CD14-positive monocyte (primary cell): ENCODE results near the gene PIP5K1B. TPM values are rescaled to one million over a fixed set of nuclear protein-coding genes. Genes with fewer than 3 reads are reported as not detected.

Source experiments
- DNase-seq, 3 donors: peaks; one replicate each; pipeline ENCODE4 v3.0.0-alpha.2; 2011 to 2022
- H2AFZ ChIP-seq: 2 replicates; pipeline ENCODE4 v1.6.0; 2012; ENCODE audit warnings: mild to moderate bottlenecking, low read depth, low read length, inconsistent platforms; ENCODE audit not compliant: insufficient read depth, poor library complexity, severe bottlenecking
- H3K27ac ChIP-seq, 2 donors: 1 replicate in 1 of 2; 2 replicates in 1 of 2; pipeline ENCODE4 v1.5.1; 2012 to 2013; ENCODE audit warnings: low read length in 2 of 2, control low read depth in 1 of 2, inconsistent platforms in 1 of 2, low read depth in 1 of 2, mild to moderate bottlenecking in 1 of 2
- H3K27me3 ChIP-seq, 2 donors: one replicate each; pipeline versions ENCODE4 v1.6.0 to v1.6.1; 2011 to 2013; ENCODE audit warnings: low read length in 2 of 2; ENCODE audit not compliant: control insufficient read depth in 2 of 2, insufficient read depth in 2 of 2
- H3K36me3 ChIP-seq, 2 donors: replicated peaks in 1 of 2; 1 replicate in 1 of 2; 2 replicates in 1 of 2; pipeline versions ENCODE4 v1.5.1 to v1.6.1; 2012 to 2013; ENCODE audit warnings: low read length in 2 of 2, control low read depth in 1 of 2, inconsistent platforms in 1 of 2, mild to moderate bottlenecking in 1 of 2; ENCODE audit not compliant: insufficient read depth in 2 of 2, control insufficient read depth in 1 of 2
- H3K4me1 ChIP-seq, 2 donors: 1 replicate in 1 of 2; 2 replicates in 1 of 2; pipeline versions ENCODE4 v1.5.1 to v1.6.1; 2012 to 2013; ENCODE audit warnings: low read length in 2 of 2, control low read depth in 1 of 2, inconsistent platforms in 1 of 2, mild to moderate bottlenecking in 1 of 2, moderate library complexity in 1 of 2; ENCODE audit not compliant: insufficient read depth in 2 of 2, control insufficient read depth in 1 of 2
- H3K4me2 ChIP-seq: replicated peaks from 2 replicates; pipeline ENCODE3; 2012; ENCODE audit warnings: low read length, moderate library complexity, mild to moderate bottlenecking; ENCODE audit not compliant: poor library complexity, severe bottlenecking; ENCODE audit errors: extremely low read depth
- H3K4me3 ChIP-seq, 3 experiments: fragments of 200-600 bp in 1 of 3; sonication (generic) in 1 of 3; replicated peaks in 1 of 3; 1 replicate in 2 of 3; 2 replicates in 1 of 3; pipeline ENCODE4 v1.5.1; 2011 to 2013; ENCODE audit warnings: low read length in 3 of 3, mild to moderate bottlenecking in 3 of 3, control low read depth in 2 of 3, low read depth in 2 of 3, inconsistent platforms in 1 of 3, moderate library complexity in 1 of 3
- H3K79me2 ChIP-seq: 2 replicates; pipeline ENCODE4 v1.6.0; 2012; ENCODE audit warnings: mild to moderate bottlenecking, control low read depth, inconsistent platforms, low read length, moderate library complexity; ENCODE audit not compliant: insufficient read depth
- H3K9ac ChIP-seq: 2 replicates; pipeline ENCODE4 v1.6.0; 2017; ENCODE audit warnings: low read length, mild to moderate bottlenecking; ENCODE audit not compliant: insufficient read depth, poor library complexity, severe bottlenecking
- H3K9me3 ChIP-seq, 2 donors: replicated peaks in 1 of 2; 1 replicate in 1 of 2; 2 replicates in 1 of 2; pipeline versions ENCODE4 v1.5.1 to v1.6.1; 2012 to 2013; ENCODE audit warnings: low read length in 2 of 2, control low read depth in 1 of 2; ENCODE audit not compliant: control insufficient read depth in 1 of 2, insufficient read depth in 1 of 2
- H4K20me1 ChIP-seq: 2 replicates; pipeline ENCODE4 v1.6.0; 2012; ENCODE audit warnings: mild to moderate bottlenecking, low read length, control low read depth, moderate library complexity; ENCODE audit not compliant: insufficient read depth
- H3K27ac Mint-ChIP-seq, 7 donors: one replicate each; pipeline ENCODE4 v1.8.0; 2020; ENCODE audit warnings: mild to moderate bottlenecking in 7 of 7, mixed read lengths in 7 of 7, moderate library complexity in 6 of 7, inconsistent platforms in 2 of 7
- H3K27me3 Mint-ChIP-seq, 3 donors: one replicate each; pipeline ENCODE4 v1.8.0; 2021 to 2022; ENCODE audit warnings: low read depth in 3 of 3, mild to moderate bottlenecking in 3 of 3, mixed read lengths in 3 of 3, moderate library complexity in 3 of 3, inconsistent platforms in 1 of 3
- H3K36me3 Mint-ChIP-seq, 2 donors: one replicate each; pipeline ENCODE4 v1.8.0; 2020; ENCODE audit warnings: mixed read lengths in 2 of 2, inconsistent platforms in 1 of 2, mild to moderate bottlenecking in 1 of 2
- H3K4me1 Mint-ChIP-seq: one replicate; pipeline ENCODE4 v1.8.0; 2020; ENCODE audit warnings: mild to moderate bottlenecking, mixed read lengths
- H3K4me3 Mint-ChIP-seq, 2 donors: one replicate each; pipeline ENCODE4 v1.8.0; 2020; ENCODE audit warnings: mild to moderate bottlenecking in 2 of 2, mixed read lengths in 2 of 2, moderate library complexity in 1 of 2
- H3K9me3 Mint-ChIP-seq, 7 donors: one replicate each; pipeline ENCODE4 v1.8.0; 2020 to 2022; ENCODE audit warnings: mixed read lengths in 7 of 7, mild to moderate bottlenecking in 6 of 7, moderate library complexity in 6 of 7, inconsistent platforms in 2 of 7
- WGBS: methylation state at CpG from one replicate; pipeline ENCODE4 v1.1.5; 2013; ENCODE audit warnings: missing lambda C conversion rate; ENCODE audit not compliant: insufficient coverage; 5-methylcytosine and 5-hydroxymethylcytosine counted together
- intact Hi-C, 2 donors: fragments of 100-400 bp; cut with micrococcal nuclease; formaldehyde crosslinking; loops; one replicate each; pipeline versions ENCODE4 v1.15.0 to v1.15.1; 2023
- polyA plus RNA-seq, 3 donors: library from polyadenylated mRNA; depleted of rRNA in 1 of 3; unstranded in 2 of 3; stranded (reverse) in 1 of 3; fragments of 300-500 nt in 2 of 3; fragments of >200 nt in 1 of 3; fragmentation: Illumina TruSeq in 2 of 3; gene quantifications; 1 replicate in 2 of 3; 2 replicates in 1 of 3; pipeline ENCODE4 v1.2.3, GENCODE V29; 2012 to 2021
- TF ChIP-seq, protein P1 (sequence below): fragments of 200-600 bp; IDR thresholded peaks from one replicate; pipeline ENCODE4 v1.8.0; 2022; ENCODE audit warnings: antibody characterized with exemption, mild to moderate bottlenecking

Gene PIP5K1B
- polyA plus RNA-seq, 3 donors: 0.18 to 4.1 (median 0.87) TPM

DNA sequence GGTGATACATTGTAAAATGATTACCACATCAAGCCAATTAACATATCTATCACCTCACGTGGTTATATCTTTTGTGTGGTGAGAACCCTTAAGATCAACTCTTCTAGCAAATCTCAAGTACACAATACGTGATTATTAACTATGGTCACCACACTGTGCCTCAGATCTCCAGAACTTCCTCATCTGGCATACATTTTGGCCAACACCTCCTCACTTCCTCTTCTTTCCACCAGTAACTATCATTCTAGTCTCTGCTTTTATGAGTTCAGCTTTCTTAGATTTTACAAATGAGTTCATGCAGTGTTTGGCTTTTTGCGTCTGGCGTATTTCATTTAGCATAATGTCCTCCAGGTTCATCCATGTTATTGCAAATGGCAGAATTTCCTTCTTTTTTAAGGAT lies 273.0 kb downstream of the PIP5K1B start:
- Histone ChIP-seq H3K79me2 (peaks cover 26% of the 10 kb centered on the region), H3K36me3 (no peaks in the 10 kb centered on the region), H3K4me3 (peak overlapping the region in 1 of 3 experiments; percentile 14), H3K4me1 (peaks cover 85 to 86% of the 10 kb centered on the region in 2 donors), H4K20me1 (peaks cover 13% of the 10 kb centered on the region), H3K4me2 (peak overlapping the region; percentile 45), H3K27ac (peak overlapping the region; percentile 58 to 74), H3K9me3 (no peaks in the 10 kb centered on the region), H3K9ac (no peak overlapping the region), H2AFZ (no peak overlapping the region), H3K27me3 (no peaks in the 10 kb centered on the region)
- Mint-ChIP-seq H3K27me3 (peaks cover 0 to 2% (median 0%) of the 10 kb centered on the region in 3 donors), H3K27ac (peak overlapping the region; percentile 18 to 90 (median 82)), H3K36me3 (peaks cover 0 to 4% of the 10 kb centered on the region in 2 donors), H3K4me3 (peak overlapping the region in 1 of 2 donors; percentile 39), H3K4me1 (peaks cover 78% of the 10 kb centered on the region), H3K9me3 (peaks cover 0 to 2% (median 0%) of the 10 kb centered on the region in 7 donors)
- peak; percentile 78 to 90 (median 89) for DNase-seq
- no CpG with 5 or more reads among the region's 4 CpGs for WGBS
- intact Hi-C loops: loop anchor here in 1 of 2 donors (5.0 kb wide), 1 partner anchor 136 kb away; no protein-coding TSS in a partner anchor
- TF ChIP-seq, protein P1, sequence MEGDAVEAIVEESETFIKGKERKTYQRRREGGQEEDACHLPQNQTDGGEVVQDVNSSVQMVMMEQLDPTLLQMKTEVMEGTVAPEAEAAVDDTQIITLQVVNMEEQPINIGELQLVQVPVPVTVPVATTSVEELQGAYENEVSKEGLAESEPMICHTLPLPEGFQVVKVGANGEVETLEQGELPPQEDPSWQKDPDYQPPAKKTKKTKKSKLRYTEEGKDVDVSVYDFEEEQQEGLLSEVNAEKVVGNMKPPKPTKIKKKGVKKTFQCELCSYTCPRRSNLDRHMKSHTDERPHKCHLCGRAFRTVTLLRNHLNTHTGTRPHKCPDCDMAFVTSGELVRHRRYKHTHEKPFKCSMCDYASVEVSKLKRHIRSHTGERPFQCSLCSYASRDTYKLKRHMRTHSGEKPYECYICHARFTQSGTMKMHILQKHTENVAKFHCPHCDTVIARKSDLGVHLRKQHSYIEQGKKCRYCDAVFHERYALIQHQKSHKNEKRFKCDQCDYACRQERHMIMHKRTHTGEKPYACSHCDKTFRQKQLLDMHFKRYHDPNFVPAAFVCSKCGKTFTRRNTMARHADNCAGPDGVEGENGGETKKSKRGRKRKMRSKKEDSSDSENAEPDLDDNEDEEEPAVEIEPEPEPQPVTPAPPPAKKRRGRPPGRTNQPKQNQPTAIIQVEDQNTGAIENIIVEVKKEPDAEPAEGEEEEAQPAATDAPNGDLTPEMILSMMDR: no peak

DNA sequence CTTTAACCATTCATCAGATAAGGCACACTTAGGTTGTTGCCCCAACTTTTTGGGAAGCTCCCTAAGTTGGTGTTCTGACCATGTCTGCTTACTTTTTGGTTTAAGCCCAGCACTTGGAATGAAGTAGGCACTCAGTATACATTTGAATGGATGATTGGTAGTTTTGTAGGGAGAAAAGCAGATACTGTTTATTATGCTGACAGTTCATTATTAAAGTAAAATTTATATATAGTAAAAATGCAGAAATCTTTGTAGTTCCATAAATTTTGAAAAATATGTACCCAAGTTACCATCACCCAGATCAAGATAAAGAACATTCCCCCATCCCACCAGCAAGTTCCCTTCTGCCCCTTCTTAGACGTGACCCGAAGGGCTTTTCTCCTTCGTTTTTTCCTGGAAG lies 273.5 kb downstream of the PIP5K1B start:
- Mint-ChIP-seq H3K27me3 (peaks cover 0 to 2% (median 0%) of the 10 kb centered on the region in 3 donors), H3K9me3 (peaks cover 0 to 2% (median 0%) of the 10 kb centered on the region in 7 donors), H3K36me3 (peaks cover 0 to 4% of the 10 kb centered on the region in 2 donors), H3K27ac (peak overlapping the region; percentile 66 to 90 (median 82)), H3K4me1 (peaks cover 78% of the 10 kb centered on the region), H3K4me3 (peak overlapping the region in 1 of 2 donors; percentile 23)
- Histone ChIP-seq H3K4me2 (peak overlapping the region; percentile 45), H3K27me3 (no peaks in the 10 kb centered on the region), H3K9me3 (no peaks in the 10 kb centered on the region), H3K4me3 (peak overlapping the region in 1 of 3 experiments; percentile 14), H2AFZ (no peak overlapping the region), H3K36me3 (no peaks in the 10 kb centered on the region), H3K4me1 (peaks cover 82 to 83% of the 10 kb centered on the region in 2 donors), H3K9ac (no peak overlapping the region), H3K79me2 (peaks cover 21% of the 10 kb centered on the region), H3K27ac (peak overlapping the region in 1 of 2 donors; percentile 74), H4K20me1 (peaks cover 8% of the 10 kb centered on the region)
- DNase-seq: no peak
- TF ChIP-seq, protein P1: no peak
- no CpG with 5 or more reads among the region's 3 CpGs for WGBS
- intact Hi-C loops: loop anchor here in 1 of 2 donors (5.0 kb wide), 1 partner anchor 136 kb away; no protein-coding TSS in a partner anchor
